Endothelial cell of umbilical vein (primary cell): Measurements from ENCODE around the gene PTGS1. TPM values are rescaled to one million over a fixed set of nuclear protein-coding genes. Genes with fewer than 3 reads are reported as not detected.

Experiments
- BruUV-seq: library from RNA; stranded (reverse); fragments of 400-500 nt; replicated peaks from 2 replicates; lab custom pipeline; 2021; lab: Mats Ljungman, UMichigan
- CTCF ChIA-PET: fragments of 300-600, 350-600 bp; sonication (Branson Sonifier 250); formaldehyde crosslinking; loops from one replicate; lab custom pipeline; 2021; ENCODE audit warnings: antibody characterized with exemption, inconsistent platforms; lab: Charles Lee
- POLR2A ChIA-PET: fragments of 300-600, 350-600 bp; sonication (Branson Sonifier 250); formaldehyde crosslinking; loops from one replicate; lab custom pipeline; 2021; ENCODE audit warnings: antibody characterized with exemption, inconsistent platforms; lab: Charles Lee
- DNase-seq: peaks from one replicate; pipeline ENCODE4 v3.0.0-alpha.2; 2011; ENCODE audit warnings: low read depth, low spot score
- FAIRE-seq: peaks from 2 replicates; lab custom pipeline; 2011; peaks lifted over from hg19 to GRCh38; lab: Jason Lieb, UNC
- H2AFZ ChIP-seq: 2 replicates; pipeline ENCODE4 v1.6.0; 2012; ENCODE audit warnings: low read depth, low read length, control low read depth, inconsistent platforms
- H3K27ac ChIP-seq: 2 replicates; pipeline ENCODE4 v1.5.1; 2011; ENCODE audit warnings: low read depth, mild to moderate bottlenecking, control low read depth, low read length, moderate library complexity; ENCODE audit not compliant: insufficient read depth
- H3K27me3 ChIP-seq, 2 experiments: 2 replicates each; pipeline versions ENCODE4 v1.6.0 to v1.6.1; 2011; ENCODE audit warnings: low read length in 2 of 2, mixed read lengths in 1 of 2; ENCODE audit not compliant: control insufficient read depth in 2 of 2, insufficient read depth in 2 of 2
- H3K36me3 ChIP-seq, 2 experiments: 2 replicates in 1 of 2; 3 replicates in 1 of 2; pipeline ENCODE4 v1.5.1; 2011; ENCODE audit warnings: low read length in 2 of 2, mild to moderate bottlenecking in 1 of 2, moderate library complexity in 1 of 2; ENCODE audit not compliant: control insufficient read depth in 2 of 2, insufficient read depth in 2 of 2; ENCODE audit errors: extremely low read depth in 1 of 2
- H3K4me1 ChIP-seq: 3 replicates; pipeline ENCODE4 v1.5.1; 2011; ENCODE audit warnings: mild to moderate bottlenecking, low read length; ENCODE audit not compliant: control insufficient read depth, insufficient read depth; ENCODE audit errors: extremely low read depth
- H3K4me2 ChIP-seq: 2 replicates; pipeline ENCODE4 v1.6.1; 2011; ENCODE audit warnings: low read length, control low read depth, mixed read lengths; ENCODE audit not compliant: insufficient read depth
- H3K4me3 ChIP-seq, 3 experiments: fragments of 200-600 bp in 1 of 3; sonication (generic), shearing (Covaris generic) in 1 of 3; replicated peaks in 1 of 3; 2 replicates each; pipeline ENCODE4 v1.5.1; 2011 to 2016; ENCODE audit warnings: control low read depth in 3 of 3, low read length in 3 of 3, mild to moderate bottlenecking in 2 of 3, inconsistent platforms in 1 of 3, low read depth in 1 of 3, moderate library complexity in 1 of 3; ENCODE audit not compliant: insufficient read depth in 1 of 3
- H3K79me2 ChIP-seq: 2 replicates; pipeline ENCODE4 v1.6.0; 2012; ENCODE audit warnings: low read length, inconsistent platforms; ENCODE audit not compliant: control insufficient read depth, insufficient read depth
- H3K9ac ChIP-seq: replicated peaks from 2 replicates; pipeline ENCODE3; 2011; ENCODE audit warnings: low read length, control low read depth; ENCODE audit not compliant: insufficient read depth; ENCODE audit errors: extremely low read depth
- H3K9me1 ChIP-seq: replicated peaks from 3 replicates; pipeline ENCODE4 v1.6.0; 2011; ENCODE audit warnings: mild to moderate bottlenecking, low read length; ENCODE audit not compliant: control insufficient read depth, insufficient read depth; ENCODE audit errors: extremely low read depth
- H3K9me3 ChIP-seq: replicated peaks from 2 replicates; pipeline ENCODE4 v1.5.1; 2012; ENCODE audit warnings: low read length, inconsistent platforms; ENCODE audit not compliant: control insufficient read depth, insufficient read depth
- H4K20me1 ChIP-seq: replicated peaks from 2 replicates; pipeline ENCODE3; 2011; ENCODE audit warnings: mild to moderate bottlenecking, low read length; ENCODE audit not compliant: control insufficient read depth, insufficient read depth; ENCODE audit errors: extremely low read depth
- EZH2 ChIP-seq: IDR thresholded peaks from 2 replicates; pipeline ENCODE4 v1.6.1; 2012; ENCODE audit warnings: borderline replicate concordance, low read depth, mild to moderate bottlenecking, moderate library complexity, low read length, inconsistent platforms; ENCODE audit not compliant: severe bottlenecking
- FOS ChIP-seq: IDR thresholded peaks from 2 replicates; pipeline ENCODE4 v1.6.1; 2011; ENCODE audit warnings: mild to moderate bottlenecking, low read length, moderate library complexity, borderline replicate concordance; ENCODE audit not compliant: insufficient read depth
- GATA2 ChIP-seq: IDR thresholded peaks from 2 replicates; pipeline ENCODE4 v1.7.0; 2011; ENCODE audit warnings: low read depth, mild to moderate bottlenecking, moderate library complexity, mixed read lengths, low read length; ENCODE audit not compliant: insufficient read length, insufficient read depth
- JUN ChIP-seq: IDR thresholded peaks from 2 replicates; pipeline ENCODE4 v1.6.1; 2011; ENCODE audit warnings: borderline replicate concordance, low read depth; ENCODE audit not compliant: insufficient read length, insufficient read depth
- MYC ChIP-seq: IDR thresholded peaks from one replicate; pipeline ENCODE4 v1.6.1; 2011; ENCODE audit warnings: mild to moderate bottlenecking, low read depth, low read length
- POLR2A ChIP-seq: IDR thresholded peaks from 2 replicates; pipeline ENCODE4 v1.6.1; 2012; ENCODE audit warnings: low read depth, mild to moderate bottlenecking, control low read depth, low read length
- POLR2AphosphoS5 ChIP-seq: IDR thresholded peaks from 2 replicates; pipeline ENCODE4 v1.6.1; 2012; ENCODE audit warnings: low read depth, mild to moderate bottlenecking, control low read depth, low read length, moderate library complexity; ENCODE audit not compliant: insufficient read depth
- dilution Hi-C: fragments of 300-500 bp; cut with MboI; formaldehyde crosslinking; loops from one replicate; pipeline ENCODE4 v1.15.0; 2019; ENCODE audit warnings: low sequenced_read_pairs; ENCODE audit not compliant: extremely low pct_ligation_motif_present
- intact Hi-C: fragments of 100-400 bp; cut with micrococcal nuclease; formaldehyde crosslinking; loops from one replicate; pipeline ENCODE4 v1.10.0; 2022
- polyA plus RNA-seq, 4 experiments: library from polyadenylated mRNA; depleted of rRNA in 3 of 4; stranded (reverse) in 3 of 4; unstranded in 1 of 4; fragments of >200 nt; gene quantifications; 2 replicates each; pipeline versions ENCODE4 v1.2.1 to v1.2.3, GENCODE V29; 2011 to 2012; ENCODE audit warnings: missing spikeins in 1 of 4
- total RNA-seq: library from RNA; stranded (reverse); gene quantifications from 2 replicates; pipeline ENCODE4 v1.2.3, GENCODE V29; 2021
- TF ChIP-seq, protein P1 (sequence below): IDR thresholded peaks from 2 replicates; pipeline ENCODE4 v1.6.1; 2011; ENCODE audit not compliant: insufficient read depth, insufficient read length
- TF ChIP-seq, protein P2 (sequence below), 2 donors: IDR thresholded peaks; 1 replicate in 1 of 2; 2 replicates in 1 of 2; pipeline ENCODE4 v1.5.1; 2011; ENCODE audit warnings: low read length in 2 of 2, mild to moderate bottlenecking in 2 of 2, moderate library complexity in 2 of 2, control low read depth in 1 of 2, inconsistent platforms in 1 of 2, low read depth in 1 of 2; ENCODE audit not compliant: insufficient read depth in 1 of 2; ENCODE audit errors: extremely low read depth in 1 of 2

Gene PTGS1
- total and polyA plus RNA-seq, 2 donors (not counting 3 experiments of a cell fraction or from before 2014, with no cell fraction given), result 37.6 to 45.2 TPM

DNA sequence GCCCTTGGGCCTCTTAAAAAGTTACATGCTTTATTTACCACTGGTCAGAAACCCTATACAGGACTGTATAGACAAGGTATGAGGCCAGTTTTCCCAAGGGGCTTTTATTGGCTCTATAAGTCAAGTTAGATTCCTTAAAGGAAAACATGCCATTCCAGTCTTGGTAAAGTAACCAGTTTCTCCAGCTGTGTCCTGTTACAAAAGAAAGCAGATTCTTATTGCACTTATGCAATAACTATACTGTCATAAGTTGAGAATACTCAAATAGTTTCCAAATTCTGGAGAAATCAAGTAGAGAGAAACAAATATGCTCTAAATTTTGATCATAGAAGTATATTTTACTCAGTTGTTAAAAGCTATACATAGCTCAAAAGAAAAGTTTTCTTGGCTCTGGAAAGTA, 47.2 kb downstream of the PTGS1 start:
- H3K4me2 ChIP-seq, result no peak overlapping the region
- H3K27me3 ChIP-seq, result no peaks in the 10 kb centered on the region
- TF ChIP-seq GATA2 (no peak), FOS (no peak), POLR2AphosphoS5 (no peak), EZH2 (no peak), MYC (no peak), POLR2A (no peak), JUN (no peak)
- TF ChIP-seq, protein P1, sequence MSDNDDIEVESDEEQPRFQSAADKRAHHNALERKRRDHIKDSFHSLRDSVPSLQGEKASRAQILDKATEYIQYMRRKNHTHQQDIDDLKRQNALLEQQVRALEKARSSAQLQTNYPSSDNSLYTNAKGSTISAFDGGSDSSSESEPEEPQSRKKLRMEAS, result no peak
- TF ChIP-seq, protein P2, sequence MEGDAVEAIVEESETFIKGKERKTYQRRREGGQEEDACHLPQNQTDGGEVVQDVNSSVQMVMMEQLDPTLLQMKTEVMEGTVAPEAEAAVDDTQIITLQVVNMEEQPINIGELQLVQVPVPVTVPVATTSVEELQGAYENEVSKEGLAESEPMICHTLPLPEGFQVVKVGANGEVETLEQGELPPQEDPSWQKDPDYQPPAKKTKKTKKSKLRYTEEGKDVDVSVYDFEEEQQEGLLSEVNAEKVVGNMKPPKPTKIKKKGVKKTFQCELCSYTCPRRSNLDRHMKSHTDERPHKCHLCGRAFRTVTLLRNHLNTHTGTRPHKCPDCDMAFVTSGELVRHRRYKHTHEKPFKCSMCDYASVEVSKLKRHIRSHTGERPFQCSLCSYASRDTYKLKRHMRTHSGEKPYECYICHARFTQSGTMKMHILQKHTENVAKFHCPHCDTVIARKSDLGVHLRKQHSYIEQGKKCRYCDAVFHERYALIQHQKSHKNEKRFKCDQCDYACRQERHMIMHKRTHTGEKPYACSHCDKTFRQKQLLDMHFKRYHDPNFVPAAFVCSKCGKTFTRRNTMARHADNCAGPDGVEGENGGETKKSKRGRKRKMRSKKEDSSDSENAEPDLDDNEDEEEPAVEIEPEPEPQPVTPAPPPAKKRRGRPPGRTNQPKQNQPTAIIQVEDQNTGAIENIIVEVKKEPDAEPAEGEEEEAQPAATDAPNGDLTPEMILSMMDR (IDR thresholded peaks at IDR 0.05; ENCODE audit: extremely low read depth in 1 of 2, insufficient read depth in 1 of 2, low read depth in 1 of 2, low read length in 2 of 2), result no peak
- H3K4me1 ChIP-seq, result no peaks in the 10 kb centered on the region
- intact Hi-C loops, result no loop called here
- no peaks in the 10 kb centered on the region for H3K79me2 ChIP-seq
- H3K4me3 ChIP-seq, result no peak overlapping the region
- FAIRE-seq (no peak), DNase-seq (no peak)
- H3K9ac ChIP-seq, result no peak overlapping the region
- no peak overlapping the region for H2AFZ ChIP-seq
- no peaks in the 10 kb centered on the region for H3K9me1 ChIP-seq
- H4K20me1 ChIP-seq, result no peaks in the 10 kb centered on the region
- H3K27ac ChIP-seq, result no peak overlapping the region
- BruUV-seq, result no TSS peak
- ChIA-PET POLR2A (no interaction called here), CTCF (no interaction called here)
- H3K9me3 ChIP-seq, result no peaks in the 10 kb centered on the region
- no peaks in the 10 kb centered on the region for H3K36me3 ChIP-seq
- dilution Hi-C loops, result no loop called here
